Measurements from ENCODE around the gene CFAP61.

- TF ChIP-seq CTCF (IDR thresholded peaks at IDR 0.05) = no peak
- TF ChIP-seq POLR2A (IDR thresholded peaks at IDR 0.05) = no peak
- no peak for TF ChIP-seq POLR2AphosphoS5 (IDR thresholded peaks at IDR 0.05)
- TF ChIP-seq EP300 (IDR thresholded peaks at IDR 0.05) = no peak
These were observed 131.8 kb downstream of the CFAP61 start for GRCh38 chr20:20184149-20184548.
